Testis (tissue), 2 donors: ENCODE results near the gene RPS25.

ENCODE experiments used
- POLR2A ChIP-seq: fragments of 450-650 bp; IDR thresholded peaks from one replicate; pipeline ENCODE4 v1.6.1; 2017; ENCODE audit warnings: antibody characterized with exemption, mild to moderate bottlenecking, moderate library complexity
- TF ChIP-seq, protein P1 (sequence below), 3 experiments: fragments of 450-650 bp in 2 of 3; fragments of 200-600 bp in 1 of 3; sonication (generic) in 1 of 3; IDR thresholded peaks; one replicate each; pipeline ENCODE4 v1.5.1; 2016 to 2019; ENCODE audit warnings: antibody characterized with exemption in 3 of 3, mild to moderate bottlenecking in 2 of 3, moderate library complexity in 1 of 3

DNA sequence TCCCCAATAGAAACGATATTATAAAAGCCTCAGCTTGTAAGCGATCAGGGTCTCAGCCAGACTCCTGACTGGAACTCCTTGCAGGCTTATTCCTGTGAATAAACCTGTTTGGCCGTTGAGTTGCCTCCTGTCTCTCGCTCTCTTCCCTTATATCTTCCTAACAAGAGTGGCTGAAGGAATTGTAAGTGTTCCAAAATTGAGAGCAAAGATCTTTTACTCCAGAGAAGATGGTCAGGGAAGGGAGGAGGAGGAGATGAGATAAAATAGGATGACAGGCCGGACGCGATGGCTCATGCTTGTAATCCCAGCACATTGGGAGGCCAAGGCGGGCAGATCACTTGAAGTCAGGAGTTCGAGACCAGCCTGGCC, 13.8 kb upstream of the RPS25 start:
- TF ChIP-seq POLR2A: no peak
- TF ChIP-seq, protein P1, sequence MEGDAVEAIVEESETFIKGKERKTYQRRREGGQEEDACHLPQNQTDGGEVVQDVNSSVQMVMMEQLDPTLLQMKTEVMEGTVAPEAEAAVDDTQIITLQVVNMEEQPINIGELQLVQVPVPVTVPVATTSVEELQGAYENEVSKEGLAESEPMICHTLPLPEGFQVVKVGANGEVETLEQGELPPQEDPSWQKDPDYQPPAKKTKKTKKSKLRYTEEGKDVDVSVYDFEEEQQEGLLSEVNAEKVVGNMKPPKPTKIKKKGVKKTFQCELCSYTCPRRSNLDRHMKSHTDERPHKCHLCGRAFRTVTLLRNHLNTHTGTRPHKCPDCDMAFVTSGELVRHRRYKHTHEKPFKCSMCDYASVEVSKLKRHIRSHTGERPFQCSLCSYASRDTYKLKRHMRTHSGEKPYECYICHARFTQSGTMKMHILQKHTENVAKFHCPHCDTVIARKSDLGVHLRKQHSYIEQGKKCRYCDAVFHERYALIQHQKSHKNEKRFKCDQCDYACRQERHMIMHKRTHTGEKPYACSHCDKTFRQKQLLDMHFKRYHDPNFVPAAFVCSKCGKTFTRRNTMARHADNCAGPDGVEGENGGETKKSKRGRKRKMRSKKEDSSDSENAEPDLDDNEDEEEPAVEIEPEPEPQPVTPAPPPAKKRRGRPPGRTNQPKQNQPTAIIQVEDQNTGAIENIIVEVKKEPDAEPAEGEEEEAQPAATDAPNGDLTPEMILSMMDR (IDR thresholded peaks at IDR 0.05): no peak
